A673 (cell line): Measurements from ENCODE around the gene HGD.

Experiments used
- CTCF ChIP-seq: fragments of 300-800, 200-600 bp; sonication (generic); conservative IDR thresholded peaks from 2 replicates; pipeline ENCODE4 v1.5.1; 2017; ENCODE audit warnings: low read depth, mild to moderate bottlenecking, antibody characterized with exemption, low read length, moderate library complexity, mixed read lengths
- EZH2 ChIP-seq: fragments of 200-600 bp; sonication (generic); IDR thresholded peaks from 2 replicates; pipeline ENCODE4 v1.6.1; 2017; ENCODE audit warnings: borderline replicate concordance, low read depth, mild to moderate bottlenecking, mixed read lengths, antibody characterized with exemption, low read length; ENCODE audit not compliant: poor library complexity, severe bottlenecking

- no peak for TF ChIP-seq CTCF
- no peak for TF ChIP-seq EZH2
Observed at GRCh38 chr3:120726791-120727190, 44.8 kb upstream of the HGD start.
